T-helper 2 cell treated with Interferon-gamma antibody and Interleukin-4, amounts not matched to agents 100 ng/mL and 5 ng/mL, for 36 hours (primary cell): ENCODE results near the gene CCT8L2. TPM values are rescaled to one million over a fixed set of nuclear protein-coding genes. Genes with fewer than 3 reads are reported as not detected.
"Not testable (repeated sequence)": the region's sequence is repeated elsewhere in the genome, so short reads cannot be mapped to it uniquely, and the experiment has no call there.

Experiments used
- intact Hi-C: fragments of 100-400 bp; cut with micrococcal nuclease; formaldehyde crosslinking; loops from one replicate; pipeline ENCODE4 v1.15.1; 2023
- total RNA-seq: library from RNA; stranded (reverse); gene quantifications from 2 replicates; pipeline ENCODE4 v1.2.3, GENCODE V29; 2022

The CCT8L2 gene, protein sequence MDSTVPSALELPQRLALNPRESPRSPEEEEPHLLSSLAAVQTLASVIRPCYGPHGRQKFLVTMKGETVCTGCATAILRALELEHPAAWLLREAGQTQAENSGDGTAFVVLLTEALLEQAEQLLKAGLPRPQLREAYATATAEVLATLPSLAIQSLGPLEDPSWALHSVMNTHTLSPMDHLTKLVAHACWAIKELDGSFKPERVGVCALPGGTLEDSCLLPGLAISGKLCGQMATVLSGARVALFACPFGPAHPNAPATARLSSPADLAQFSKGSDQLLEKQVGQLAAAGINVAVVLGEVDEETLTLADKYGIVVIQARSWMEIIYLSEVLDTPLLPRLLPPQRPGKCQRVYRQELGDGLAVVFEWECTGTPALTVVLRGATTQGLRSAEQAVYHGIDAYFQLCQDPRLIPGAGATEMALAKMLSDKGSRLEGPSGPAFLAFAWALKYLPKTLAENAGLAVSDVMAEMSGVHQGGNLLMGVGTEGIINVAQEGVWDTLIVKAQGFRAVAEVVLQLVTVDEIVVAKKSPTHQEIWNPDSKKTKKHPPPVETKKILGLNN
- not detected in 2 replicates for total RNA-seq

DNA sequence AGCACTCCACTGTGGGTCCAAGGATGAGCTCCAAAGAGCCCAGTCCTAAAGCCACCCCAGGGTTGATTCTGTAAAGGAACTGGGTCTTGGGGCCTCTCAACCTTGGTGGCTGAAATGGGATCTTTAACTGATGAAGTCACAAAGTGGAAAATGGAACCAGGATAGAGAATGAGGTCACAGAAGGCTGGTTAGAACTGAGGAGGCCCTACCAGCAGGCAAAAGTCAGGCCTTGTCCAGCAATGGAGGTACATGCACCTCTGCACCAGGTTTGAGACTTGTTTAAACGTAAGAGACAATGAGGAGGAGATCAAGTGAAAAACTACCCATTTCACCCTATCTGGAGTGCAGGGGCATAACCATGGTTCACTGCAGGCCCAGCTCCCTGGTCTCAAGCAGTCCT lies at the start of gene CCT8L2:
CCT8L2 (minus strand) TSS at position 101 of the 400 bp plus-strand sequence. CDS start 260 bp downstream, outside the sequence.
- intact Hi-C loops, result not testable (repeated sequence)

DNA sequence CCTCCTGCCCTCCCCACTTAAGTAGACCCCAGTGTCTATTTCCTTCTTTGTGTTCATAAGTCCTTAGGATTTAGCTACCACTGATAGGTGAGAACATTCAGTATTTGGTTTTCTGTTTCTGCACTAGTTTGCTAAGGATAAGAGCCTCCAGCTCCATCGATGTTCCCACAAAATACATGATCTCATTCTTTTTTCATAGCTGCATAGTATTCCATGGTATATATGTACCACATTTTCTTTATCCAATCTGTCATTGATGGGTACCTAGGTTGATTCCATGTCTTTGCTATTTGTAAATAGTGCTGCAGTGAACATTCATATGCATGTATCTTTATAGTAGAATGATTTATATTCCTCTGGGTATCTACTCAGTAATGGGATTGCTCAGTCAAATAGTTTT lies 42.8 kb upstream of the CCT8L2 start:
- intact Hi-C loops, result not testable (repeated sequence)

DNA sequence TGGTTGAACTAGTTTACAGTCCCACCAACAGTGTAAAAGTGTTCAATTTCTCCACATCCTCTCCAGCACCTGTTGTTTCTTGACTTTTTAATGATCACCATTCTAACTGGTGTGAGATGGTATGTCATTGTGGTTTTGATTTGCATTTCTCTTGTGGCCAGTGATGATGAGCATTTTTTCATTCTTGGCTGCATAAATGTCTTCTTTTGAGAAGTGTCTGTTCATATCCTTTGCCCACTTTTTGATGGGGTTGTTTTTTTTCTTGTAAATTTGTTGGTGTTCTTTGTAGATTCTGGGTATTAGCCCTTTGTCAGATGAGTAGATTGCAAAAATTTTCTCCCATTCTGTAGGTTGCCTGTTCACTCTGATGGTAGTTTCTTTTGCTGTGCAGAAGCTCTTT lies 41.5 kb upstream of the CCT8L2 start:
- intact Hi-C loops, result not testable (repeated sequence)

DNA sequence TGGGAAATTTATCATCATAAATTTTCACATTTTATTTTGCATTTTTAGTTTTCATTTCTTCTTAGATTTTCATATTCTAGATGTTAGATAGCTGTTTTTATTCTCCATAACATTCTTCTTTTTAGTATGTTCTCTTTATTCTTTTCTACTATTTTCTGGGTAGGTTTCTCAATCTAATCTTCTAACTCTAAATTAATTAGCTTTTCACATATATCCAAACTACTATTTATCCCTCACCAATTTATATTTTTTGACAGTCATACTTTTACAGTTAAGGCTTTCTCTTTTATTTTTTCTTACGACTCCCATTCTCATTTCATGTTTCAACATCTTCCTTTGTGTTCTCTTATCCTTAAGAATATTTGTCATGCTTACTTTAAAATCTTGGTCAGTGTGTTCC lies 35.9 kb upstream of the CCT8L2 start:
- intact Hi-C loops, result not testable (repeated sequence)

DNA sequence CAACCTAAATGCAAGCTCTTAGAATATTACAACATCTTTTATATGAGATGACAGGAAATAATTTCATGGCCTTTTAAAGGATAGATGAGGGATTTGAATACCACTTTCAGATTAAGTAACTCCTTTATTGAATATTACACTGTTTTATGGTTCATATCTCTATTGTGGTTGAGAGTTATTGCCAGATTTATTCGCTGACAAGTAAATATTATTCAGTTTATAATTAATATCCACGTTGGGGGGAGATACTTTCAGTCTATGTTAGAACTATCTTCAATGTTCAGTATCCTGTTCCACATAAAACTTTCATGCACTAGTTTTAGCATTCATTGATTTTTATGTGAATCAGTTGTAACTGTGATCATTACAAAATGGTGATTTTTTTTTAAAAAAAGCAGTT lies 32.4 kb upstream of the CCT8L2 start:
- intact Hi-C loops, result not testable (repeated sequence)

DNA sequence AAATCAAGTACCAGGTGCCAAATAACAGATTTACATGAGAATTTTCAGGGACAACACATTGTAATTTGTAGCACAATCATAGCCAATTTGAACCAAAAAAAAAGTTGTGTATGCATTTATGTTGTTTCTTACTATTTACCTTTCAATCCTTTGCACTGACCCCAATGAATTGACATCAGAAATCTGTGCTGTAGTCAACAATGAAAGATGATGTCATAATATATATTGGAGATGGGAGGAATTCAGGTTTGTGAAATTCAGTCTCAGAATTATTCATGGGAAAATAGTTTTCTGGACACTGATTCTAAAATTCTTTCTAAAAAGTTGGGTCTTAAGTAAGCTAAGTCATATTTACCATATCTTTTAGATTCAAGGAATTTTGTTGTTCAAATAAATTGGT lies 31.0 kb upstream of the CCT8L2 start:
- intact Hi-C loops, result not testable (repeated sequence)

DNA sequence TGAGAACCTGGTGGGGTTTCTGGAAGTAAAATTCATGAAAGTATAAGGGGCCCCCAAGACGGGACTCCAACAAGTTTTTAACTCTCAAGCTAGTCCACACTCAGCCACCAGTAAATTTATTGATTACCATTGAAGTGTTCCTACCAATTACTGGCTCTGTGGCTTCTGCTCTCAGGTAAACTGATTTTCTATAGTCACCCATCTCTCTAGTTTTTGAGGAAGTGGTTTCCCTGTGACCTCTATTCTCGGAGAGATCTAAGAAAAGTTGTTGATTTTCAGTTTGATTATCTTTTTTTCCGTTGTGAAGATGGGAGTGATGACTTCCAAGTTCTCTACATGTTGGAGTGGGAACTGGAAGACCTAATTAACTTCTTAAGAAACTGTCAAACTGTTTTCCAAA lies 24.9 kb upstream of the CCT8L2 start:
- intact Hi-C loops, result not testable (repeated sequence)

DNA sequence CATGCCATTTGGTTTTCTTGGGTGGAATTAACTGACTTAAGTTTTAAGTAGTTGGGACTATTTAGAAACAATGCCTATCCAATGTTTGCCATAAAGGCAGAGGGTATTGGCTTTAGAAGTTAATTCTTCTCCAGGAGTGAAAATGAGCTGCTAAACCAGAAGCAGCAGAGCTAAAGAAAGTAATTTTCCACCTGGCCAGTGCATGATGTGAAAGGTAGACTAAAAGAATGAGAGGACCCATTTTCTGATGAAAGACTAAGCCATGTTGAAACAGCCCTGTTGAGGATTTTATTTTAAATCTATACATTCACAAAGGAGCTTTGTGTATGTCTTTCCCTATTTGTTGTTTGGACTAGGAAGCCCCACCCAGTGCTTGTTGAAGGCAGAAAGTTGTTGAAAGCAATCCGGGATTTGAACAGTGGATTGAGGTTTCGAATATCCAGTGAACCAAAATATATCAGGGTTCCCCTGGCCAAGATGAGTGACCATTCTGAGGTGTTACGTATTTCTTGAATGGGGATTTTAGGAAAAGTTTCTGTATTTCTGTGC lies 23.9 kb upstream of the CCT8L2 start:
- intact Hi-C loops, result not testable (repeated sequence)

DNA sequence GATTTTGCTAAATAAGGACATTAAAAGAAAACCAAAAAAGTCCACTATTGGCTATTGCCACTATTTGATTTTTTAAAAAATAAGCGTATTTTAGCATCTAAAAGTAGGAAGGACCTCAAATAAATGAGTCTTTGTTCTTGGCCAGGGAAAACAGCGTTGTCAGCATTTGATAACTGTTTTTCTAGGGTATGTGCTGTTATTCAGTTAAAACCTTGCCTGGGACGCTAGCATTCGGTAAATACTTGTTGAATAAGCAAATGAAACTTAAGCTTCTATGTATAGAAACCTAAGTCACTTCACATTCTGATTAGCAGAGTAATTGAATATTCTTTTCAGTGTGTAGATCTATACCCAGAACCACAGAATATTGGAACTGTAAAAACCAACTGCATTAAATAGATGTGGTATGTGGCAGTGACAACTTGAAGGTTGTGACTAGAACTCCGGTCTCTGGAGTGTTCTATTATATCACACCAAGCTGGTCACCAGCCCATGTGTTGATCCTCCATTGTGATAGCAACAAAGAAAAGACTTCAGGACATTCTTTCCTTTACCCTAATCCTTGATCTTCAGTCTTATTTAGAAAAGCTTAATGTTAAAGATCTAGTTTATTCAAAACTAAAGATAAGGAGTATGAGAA lies 23.1 kb upstream of the CCT8L2 start:
- intact Hi-C loops, result not testable (repeated sequence)

DNA sequence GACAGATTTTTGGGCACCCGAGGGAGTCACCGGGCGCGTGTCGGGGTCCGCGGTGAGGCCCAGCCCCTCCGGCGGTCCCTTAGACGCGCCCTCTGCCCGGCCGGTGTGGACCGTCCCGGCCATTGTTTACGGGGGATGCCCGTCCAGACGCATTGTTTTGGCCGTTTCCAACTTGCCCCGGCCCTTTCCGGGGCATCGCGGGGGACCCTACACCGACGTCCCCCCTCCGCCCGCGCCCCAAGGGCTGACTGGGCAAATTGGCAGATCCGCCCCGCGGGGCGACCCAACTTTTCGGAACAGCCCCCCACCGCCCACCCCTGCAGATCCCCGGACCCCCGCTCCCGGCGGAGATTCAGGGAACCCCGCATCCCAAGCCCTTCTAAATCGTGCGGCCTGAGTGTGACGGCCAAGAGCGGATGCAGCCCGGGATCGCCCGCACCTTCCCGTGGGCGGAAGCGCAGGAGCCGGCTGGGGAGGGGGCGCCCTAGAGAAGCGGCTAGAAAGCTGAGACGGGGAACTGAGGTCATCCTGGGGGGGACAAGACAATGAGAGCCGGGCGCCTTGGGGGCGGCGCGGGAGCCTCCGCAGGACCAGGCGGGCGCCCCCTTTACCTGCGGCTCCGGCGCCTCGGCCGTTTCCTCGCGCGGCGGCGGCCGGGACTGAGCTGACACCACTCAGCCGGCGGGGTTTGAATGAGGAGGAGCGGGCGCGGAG lies 17.1 kb upstream of the CCT8L2 start:
- intact Hi-C loops, result no loop called here

DNA sequence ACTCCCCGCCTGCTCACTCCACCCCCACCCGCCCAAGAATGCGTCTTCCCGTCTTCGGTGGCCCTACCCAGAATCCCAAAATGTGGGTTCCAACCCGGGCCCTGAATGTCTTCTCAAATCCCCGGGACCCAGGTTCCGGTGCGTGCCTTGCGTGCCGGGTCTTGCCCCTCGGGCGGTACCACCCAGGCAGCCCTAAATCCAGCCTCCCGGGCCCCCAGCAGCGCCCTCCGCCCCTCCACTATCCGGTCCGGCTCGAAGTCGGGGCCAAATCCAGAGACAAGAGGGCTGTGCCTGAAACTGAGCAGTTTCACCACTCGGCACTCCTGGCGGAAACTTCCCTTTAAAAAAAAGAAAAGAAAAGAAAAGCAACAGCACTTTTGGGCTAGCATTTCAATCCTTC lies 16.3 kb upstream of the CCT8L2 start:
- intact Hi-C loops, result no loop called here

DNA sequence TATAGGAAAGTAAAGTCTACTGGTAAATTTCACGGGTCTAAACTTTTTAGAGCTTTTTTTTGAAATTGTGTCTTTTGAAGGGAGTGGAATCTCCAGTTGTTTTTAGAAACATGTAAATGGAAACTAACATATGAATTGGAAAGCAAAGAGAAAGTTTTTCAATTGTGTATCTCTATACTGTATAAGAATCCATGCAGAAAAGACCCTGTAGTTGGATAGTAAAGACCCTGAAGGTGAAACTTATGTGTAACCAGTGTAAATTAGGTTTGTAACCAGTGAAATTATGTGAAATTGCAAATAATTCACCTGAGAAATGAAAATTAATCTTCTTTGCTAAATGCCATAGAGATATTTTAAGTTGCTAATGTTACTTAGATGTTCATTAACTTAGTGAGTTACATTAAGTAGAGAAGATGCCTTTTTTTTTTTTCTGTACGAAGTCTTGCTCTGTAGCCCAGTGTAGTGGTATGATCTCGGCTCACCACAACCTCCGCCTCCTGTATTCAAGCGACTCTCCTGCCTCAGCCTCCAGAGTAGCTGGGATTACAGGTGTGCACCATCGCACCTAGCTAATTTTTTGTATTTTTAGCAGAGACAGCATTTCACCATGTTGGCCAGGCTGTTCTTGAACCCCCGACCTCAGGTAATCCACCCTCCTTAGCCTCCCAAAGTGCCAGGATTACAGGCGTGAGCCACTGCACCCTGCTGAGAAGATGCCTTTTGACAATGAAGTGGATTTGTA lies 11.8 kb upstream of the CCT8L2 start:
- intact Hi-C loops, result not testable (repeated sequence)

DNA sequence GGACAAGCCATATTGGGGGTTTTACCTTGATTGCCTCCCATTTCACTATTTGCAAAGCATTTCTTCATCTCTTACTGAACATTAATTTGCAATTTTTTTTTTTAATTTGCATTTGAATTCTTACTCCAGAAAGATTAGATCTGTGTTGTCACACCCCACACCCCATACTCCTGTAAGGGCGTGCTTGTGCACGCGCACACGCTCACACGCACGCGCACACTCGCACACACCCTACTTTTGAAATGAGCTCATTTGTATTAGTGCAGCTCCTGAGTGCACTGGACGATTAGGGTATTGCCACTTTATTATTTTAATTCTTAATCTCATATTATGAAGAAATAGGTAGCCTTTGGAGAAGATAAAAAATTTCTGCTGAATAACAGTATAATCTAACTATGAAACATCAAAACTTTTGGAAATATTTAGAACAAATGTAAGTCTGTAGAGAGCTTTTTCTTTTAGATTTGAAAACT lies 11.2 kb upstream of the CCT8L2 start:
- intact Hi-C loops, result not testable (repeated sequence)

DNA sequence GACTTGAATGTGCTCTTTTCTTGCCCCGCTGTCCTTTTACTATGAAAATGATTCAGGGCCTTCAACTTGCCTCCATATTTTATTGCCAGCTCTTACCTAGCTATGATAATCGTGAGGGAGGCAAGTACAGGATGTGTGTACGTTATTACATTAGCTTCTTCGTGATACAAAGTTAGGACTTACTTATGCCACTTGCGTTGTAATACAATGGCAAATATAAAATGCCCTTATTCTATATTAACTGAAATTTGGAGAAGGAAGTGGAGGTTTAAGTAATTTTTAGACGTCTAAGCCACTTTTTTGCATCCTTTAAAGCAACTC lies 10.8 kb upstream of the CCT8L2 start:
- intact Hi-C loops, result no loop called here

DNA sequence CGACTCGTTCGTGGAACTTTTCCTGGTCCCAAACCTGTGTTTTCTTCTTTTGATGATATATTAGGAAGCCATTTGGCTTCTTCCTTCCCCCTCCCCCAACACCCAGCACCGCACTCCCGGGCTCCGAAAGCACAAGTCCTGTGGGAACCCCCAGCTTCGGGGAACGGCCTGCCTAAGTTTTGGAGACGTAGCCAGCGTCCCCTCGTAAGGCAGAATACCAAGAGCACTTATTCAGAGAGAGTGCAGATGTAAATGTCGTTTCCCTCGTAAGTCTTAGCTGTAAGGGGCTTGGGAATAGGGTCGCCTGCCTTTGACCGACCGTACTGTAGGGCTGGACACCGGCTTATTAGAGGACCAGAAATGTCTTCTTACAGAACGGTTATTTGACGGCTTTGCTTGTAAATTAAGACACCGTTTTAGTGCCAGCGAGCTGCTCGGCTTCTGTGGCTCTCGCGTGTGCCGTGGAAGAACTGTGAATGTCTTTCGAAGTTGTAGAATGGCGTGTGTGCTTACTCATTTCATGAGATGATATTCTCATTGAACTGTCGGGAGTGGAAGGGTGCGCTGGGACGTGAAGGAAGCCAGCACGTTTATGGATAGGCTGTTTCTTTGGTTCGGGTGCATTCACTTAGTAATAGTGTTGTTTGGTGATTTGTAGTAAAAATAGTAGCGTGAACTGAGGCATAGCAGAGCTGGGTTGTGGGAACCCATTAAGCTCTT lies 10.3 kb upstream of the CCT8L2 start:
- intact Hi-C loops, result not testable (repeated sequence)

DNA sequence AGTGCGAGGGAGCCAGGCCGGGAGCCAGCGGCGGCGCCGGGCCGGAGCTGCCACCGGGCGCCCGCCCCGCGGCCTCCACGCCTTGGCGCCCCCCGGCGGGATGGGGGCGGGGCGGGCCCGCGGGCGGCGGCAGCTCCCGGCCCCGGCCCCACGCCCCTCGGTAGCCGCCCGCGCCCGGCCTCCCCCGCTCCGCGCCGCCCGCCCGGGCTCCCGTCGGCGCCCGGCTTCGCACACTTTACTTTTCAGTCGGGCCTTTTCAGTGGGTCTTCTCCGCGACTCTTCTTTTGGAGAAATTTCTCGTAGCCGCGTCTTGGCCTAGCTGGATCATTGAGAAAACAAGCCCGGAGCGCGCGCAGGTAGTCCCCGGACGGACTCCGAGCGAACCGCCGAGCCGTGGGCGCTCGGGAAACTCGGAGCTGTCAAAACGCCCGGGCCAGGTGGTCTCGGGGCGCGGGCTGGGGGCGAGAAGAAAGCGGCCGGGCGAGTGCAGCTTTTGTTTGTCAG lies 9.7 kb upstream of the CCT8L2 start:
- intact Hi-C loops, result not testable (repeated sequence)

DNA sequence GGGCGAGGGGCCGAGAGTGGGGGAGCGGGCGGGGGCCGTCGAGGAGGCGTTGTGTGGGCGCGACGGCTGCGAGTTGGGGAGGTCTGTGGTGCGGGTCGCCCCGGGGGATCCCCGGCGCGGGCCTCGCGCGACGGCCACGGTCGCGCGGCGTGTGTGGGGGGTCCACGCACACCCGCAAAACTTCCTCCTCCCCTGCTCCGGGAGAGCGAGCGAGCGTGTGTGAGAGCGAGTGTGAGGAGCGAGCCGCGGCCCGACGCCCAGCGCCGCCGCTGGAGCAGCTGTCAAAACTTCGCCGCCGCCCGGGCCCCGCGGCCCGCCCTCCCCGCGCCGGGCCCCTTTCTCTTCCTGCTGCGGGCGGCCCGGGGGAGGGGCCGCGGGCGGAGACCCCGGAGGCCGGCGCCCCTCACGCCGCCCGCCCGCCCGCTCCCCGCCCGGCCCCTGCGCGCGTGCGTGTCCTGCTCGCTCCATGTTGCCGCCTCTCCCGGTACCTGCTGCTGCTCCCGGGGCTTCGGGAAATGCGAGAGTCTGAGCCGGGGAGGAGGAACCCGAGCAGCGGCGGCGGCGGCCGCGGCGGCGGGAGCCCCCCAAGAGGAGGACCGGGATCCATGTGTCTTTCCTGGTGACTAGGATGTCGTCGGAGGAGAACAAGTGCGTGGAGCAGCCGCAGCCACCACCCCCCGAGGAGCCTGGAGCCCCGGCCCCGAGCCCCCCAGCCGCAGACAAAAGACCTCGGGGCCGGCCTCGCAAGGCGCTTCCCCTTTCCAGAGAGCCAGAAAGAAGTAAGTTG lies 9.0 kb upstream of the CCT8L2 start:
- intact Hi-C loops, result no loop called here

DNA sequence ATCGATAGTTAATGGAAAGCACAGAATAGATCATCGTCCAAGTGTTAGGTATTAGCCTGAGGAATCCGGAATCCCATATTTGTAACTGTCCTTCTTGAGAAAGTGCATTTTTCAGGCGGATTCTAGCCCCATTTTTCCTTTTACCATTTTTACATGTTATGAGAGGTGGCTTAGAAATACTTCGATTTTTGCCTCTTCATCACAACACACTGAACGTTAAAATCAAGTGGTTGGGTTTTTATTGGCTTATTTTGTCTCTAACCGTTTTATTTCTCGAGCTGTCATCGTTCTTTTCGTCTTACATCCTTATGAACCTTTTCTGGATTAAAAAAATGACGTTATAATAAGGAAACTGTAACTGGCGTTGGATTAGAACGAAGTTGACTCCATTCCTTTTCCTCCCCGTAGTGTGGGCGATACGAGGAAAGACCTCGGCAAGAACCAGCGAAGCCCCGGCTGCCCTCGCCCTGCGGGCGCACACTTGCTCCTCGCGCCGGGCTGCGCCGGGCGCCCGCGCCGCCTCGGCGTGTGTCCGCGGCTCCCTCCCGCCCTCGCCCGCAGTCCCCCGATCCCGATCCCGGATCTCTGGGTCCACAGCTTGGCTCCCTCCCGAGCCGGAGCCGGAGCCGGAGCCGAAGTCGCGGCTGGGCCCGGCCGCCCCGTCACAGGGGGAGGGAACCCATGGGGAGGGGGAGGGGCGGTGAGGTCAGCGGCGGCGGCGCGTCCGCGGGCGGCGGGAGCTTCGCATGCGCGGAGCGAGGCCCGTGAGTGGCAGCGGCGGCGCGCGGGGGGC lies 8.2 kb upstream of the CCT8L2 start:
- intact Hi-C loops, result not testable (repeated sequence)
